Tibial nerve (tissue), 4 donors: Measurements from ENCODE around the gene SLC9A3. TPM values are rescaled to one million over a fixed set of nuclear protein-coding genes. Genes with fewer than 3 reads are reported as not detected.

Experiments
- DNase-seq, 2 donors: peaks; one replicate each; pipeline ENCODE4 v3.0.0-alpha.2; 2019; ENCODE audit warnings: low spot score in 2 of 2
- H3K27ac ChIP-seq, 4 donors: fragments of 200-600 bp; sonication (generic) in 3 of 4; one replicate each; pipeline ENCODE4 v1.5.1; 2017 to 2019; ENCODE audit warnings: mild to moderate bottlenecking in 1 of 4
- H3K27me3 ChIP-seq, 2 donors: fragments of 200-600 bp; sonication (generic) in 1 of 2; one replicate each; pipeline versions ENCODE4 v1.5.1 to v1.6.0; 2017 to 2019
- H3K36me3 ChIP-seq, 3 donors: fragments of 200-600 bp; sonication (generic); one replicate each; pipeline ENCODE4 v1.5.1; 2018 to 2019
- H3K4me1 ChIP-seq, 4 donors: fragments of 200-600 bp; sonication (generic) in 3 of 4; one replicate each; pipeline ENCODE4 v1.5.1; 2017 to 2019
- H3K4me3 ChIP-seq, 4 donors: fragments of 200-600 bp; sonication (generic) in 3 of 4; one replicate each; pipeline ENCODE4 v1.5.1; 2017 to 2019; ENCODE audit warnings: mild to moderate bottlenecking in 1 of 4, moderate library complexity in 1 of 4
- H3K9me3 ChIP-seq, 4 donors: fragments of 200-600 bp; sonication (generic) in 3 of 4; one replicate each; pipeline ENCODE4 v1.5.1; 2017 to 2019
- CTCF ChIP-seq, 5 experiments: fragments of 200-600 bp in 3 of 5; fragments of 450-650 bp in 2 of 5; sonication (generic) in 3 of 5; IDR thresholded peaks; one replicate each; pipeline ENCODE4 v1.5.1; 2016 to 2019; ENCODE audit warnings: antibody characterized with exemption in 5 of 5, mild to moderate bottlenecking in 3 of 5, moderate library complexity in 2 of 5
- EP300 ChIP-seq, 2 donors: sonication (generic); formaldehyde crosslinking; IDR thresholded peaks; one replicate each; pipeline ENCODE4 v1.6.1; 2017; ENCODE audit warnings: antibody characterized with exemption in 2 of 2, mild to moderate bottlenecking in 1 of 2
- POLR2A ChIP-seq, 2 donors: fragments of 450-650 bp; IDR thresholded peaks; one replicate each; pipeline ENCODE4 v1.6.1; 2017; ENCODE audit warnings: antibody characterized with exemption in 2 of 2, mild to moderate bottlenecking in 2 of 2, moderate library complexity in 2 of 2
- WGBS, 2 donors: methylation state at CpG; one replicate each; pipeline ENCODE4 v1.1.5; 2018; 5-methylcytosine and 5-hydroxymethylcytosine counted together
- total RNA-seq, 4 donors: library from RNA; depleted of rRNA; stranded (reverse); fragments of >200 nt; gene quantifications; one replicate each; pipeline ENCODE4 v1.1.0, GENCODE V29; 2016

The SLC9A3 gene
- total RNA-seq, 4 donors from 2014 or later, result 11.4 to 32.7 (median 17.9) TPM

GRCh38 chr5:448061-448765 lies 76.0 kb downstream of the SLC9A3 start:
- 78 to 86% methylated on average over 18 to 21 of the region's 21 CpGs for WGBS, 2 donors
- H3K4me1 ChIP-seq, result peaks cover 0 to 22% (median 10%) of the 10 kb centered on the region in 4 donors
- DNase-seq, result peak in 1 of 2 donors; percentile 48
- peaks cover 0 to 78% (median 34%) of the 10 kb centered on the region in 3 donors for H3K36me3 ChIP-seq
- TF ChIP-seq EP300 (IDR thresholded peaks at IDR 0.05) (peak in 1 of 2 donors; percentile 33), POLR2A (IDR thresholded peaks at IDR 0.05) (no peak)
- H3K27ac ChIP-seq, result no peak overlapping the region
- no peak overlapping the region for H3K4me3 ChIP-seq
- H3K9me3 ChIP-seq, result peaks cover 0 to 21% (median 7%) of the 10 kb centered on the region in 4 donors
- no peaks in the 10 kb centered on the region for H3K27me3 ChIP-seq

GRCh38 chr5:447501-447900 lies 76.7 kb downstream of the SLC9A3 start:
- Histone ChIP-seq H3K4me3 (no peak overlapping the region), H3K27me3 (no peaks in the 10 kb centered on the region), H3K9me3 (peaks cover 0 to 17% (median 6%) of the 10 kb centered on the region in 4 donors), H3K27ac (no peak overlapping the region), H3K36me3 (peaks cover 0 to 71% (median 32%) of the 10 kb centered on the region in 3 donors), H3K4me1 (peaks cover 0 to 22% (median 10%) of the 10 kb centered on the region in 4 donors)
- no peak for DNase-seq
- WGBS, 2 donors, result 94 to 96% methylated on average over 21 of the region's 21 CpGs
- TF ChIP-seq EP300 (IDR thresholded peaks at IDR 0.05) (no peak), CTCF (IDR thresholded peaks at IDR 0.05) (no peak), POLR2A (IDR thresholded peaks at IDR 0.05) (no peak)

GRCh38 chr5:446883-447263 lies 77.4 kb downstream of the SLC9A3 start:
- Histone ChIP-seq H3K27ac (no peak overlapping the region), H3K4me1 (peaks cover 0 to 29% (median 16%) of the 10 kb centered on the region in 4 donors), H3K4me3 (no peak overlapping the region), H3K27me3 (no peaks in the 10 kb centered on the region), H3K9me3 (peaks cover 0 to 11% (median 3%) of the 10 kb centered on the region in 4 donors), H3K36me3 (peaks cover 0 to 64% (median 30%) of the 10 kb centered on the region in 3 donors)
- TF ChIP-seq POLR2A (IDR thresholded peaks at IDR 0.05) (no peak), EP300 (IDR thresholded peaks at IDR 0.05) (no peak), CTCF (IDR thresholded peaks at IDR 0.05) (peak in 4 of 5 experiments; percentile 12 to 55 (median 40))
- WGBS, 2 donors, result 51 to 61% methylated on average over 7 of the region's 7 CpGs
- no peak for DNase-seq

- WGBS, 2 donors, result 84 to 85% methylated on average over 19 of the region's 19 CpGs
- peaks cover 0 to 31% (median 17%) of the 10 kb centered on the region in 4 donors for H3K4me1 ChIP-seq
- no peak overlapping the region for H3K27ac ChIP-seq
- TF ChIP-seq CTCF (IDR thresholded peaks at IDR 0.05) (no peak), EP300 (IDR thresholded peaks at IDR 0.05) (no peak), POLR2A (IDR thresholded peaks at IDR 0.05) (no peak)
- H3K9me3 ChIP-seq, result peaks cover 0 to 5% (median under 1%) of the 10 kb centered on the region in 4 donors
- DNase-seq, result no peak
- peaks cover 0 to 58% (median 25%) of the 10 kb centered on the region in 3 donors for H3K36me3 ChIP-seq
- no peak overlapping the region for H3K4me3 ChIP-seq
- H3K27me3 ChIP-seq, result no peaks in the 10 kb centered on the region
These were observed 78.0 kb downstream of the SLC9A3 start for GRCh38 chr5:446066-446882.

GRCh38 chr5:445591-445990 lies 78.7 kb downstream of the SLC9A3 start:
- H3K36me3 ChIP-seq, result peaks cover 0 to 52% (median 25%) of the 10 kb centered on the region in 3 donors
- TF ChIP-seq EP300 (IDR thresholded peaks at IDR 0.05) (no peak), POLR2A (IDR thresholded peaks at IDR 0.05) (no peak), CTCF (IDR thresholded peaks at IDR 0.05) (no peak)
- no peak for DNase-seq

More at GRCh38 chr5:445591-445990, 78.7 kb downstream of the SLC9A3 start:
- H3K27ac ChIP-seq, result no peak overlapping the region
- no peaks in the 10 kb centered on the region for H3K27me3 ChIP-seq
- WGBS, 2 donors, result 87 to 89% methylated on average over 10 of the region's 10 CpGs
- H3K9me3 ChIP-seq, result no peaks in the 10 kb centered on the region
- no peak overlapping the region for H3K4me3 ChIP-seq
- peaks cover 0 to 31% (median 17%) of the 10 kb centered on the region in 4 donors for H3K4me1 ChIP-seq
